ENCODE data around the gene LRIG1. TPM values are rescaled to one million over a fixed set of nuclear protein-coding genes. Genes with fewer than 3 reads are reported as not detected.

The LRIG1 gene
- total and polyA plus RNA-seq, 2 of the 8 experiments (the other 6 are each of a cell fraction or from before 2014, with no cell fraction given) = 78.1 to 88.7 TPM

DNA sequence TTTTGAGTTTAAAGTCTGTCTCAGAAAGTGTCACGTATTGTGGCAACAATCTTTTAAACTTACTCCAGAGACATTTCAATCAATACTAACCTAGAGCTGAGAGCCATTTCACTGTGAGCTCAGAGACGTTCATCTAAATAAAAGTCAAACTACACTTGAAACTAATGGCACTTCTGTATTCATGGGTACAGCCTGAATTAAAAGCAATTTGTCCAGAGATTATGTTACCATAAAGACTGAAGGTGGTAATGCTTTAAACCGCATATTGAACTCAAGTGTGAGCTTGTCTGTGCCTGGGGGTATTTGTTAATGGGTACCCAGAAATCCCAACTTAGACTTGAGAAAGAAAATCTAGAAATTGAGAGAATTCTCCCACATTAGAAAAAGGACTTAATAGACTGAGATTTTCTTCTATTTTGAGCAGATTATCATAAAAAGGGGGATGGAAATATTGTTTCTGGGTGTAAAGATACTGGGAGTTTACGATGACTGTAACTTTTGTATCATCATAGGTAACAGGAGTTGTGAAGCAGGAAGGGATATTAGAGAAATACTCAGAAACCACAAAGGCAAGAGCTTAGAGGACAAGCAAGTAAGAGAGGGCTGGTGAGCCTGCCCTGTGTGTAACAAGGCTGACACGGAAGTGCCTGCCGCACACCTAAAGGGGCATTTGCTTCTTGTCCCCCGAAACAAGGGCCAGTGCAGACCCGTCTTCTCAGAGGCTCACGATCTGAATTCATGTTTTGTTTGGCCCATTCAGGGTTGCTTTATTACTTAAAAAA, 36.9 kb downstream of the LRIG1 start:
- no peaks in the 10 kb centered on the region for H3K27me3 ChIP-seq (replicated peaks in 1 of 4; ENCODE audit: control insufficient read depth in 3 of 4, extremely low read depth in 1 of 4, insufficient read depth in 3 of 4, low read length in 3 of 4)
- no peak overlapping the region for H4K91ac ChIP-seq (replicated peaks; ENCODE audit: insufficient read length, low read length)
- ChIA-PET CTCF (ENCODE audit: partially characterized antibody) (interaction anchor here (0.6 to 2.1 kb wide), 8 partner anchors 12 to 358 kb away, joined by 3 to 7 read pairs (median 3); no protein-coding TSS in a partner anchor), POLR2A (ENCODE audit: partially characterized antibody) (interaction anchor here (1.1 to 3.4 kb wide), 6 partner anchors 9 to 32 kb away, joined by 3 to 11 read pairs (median 6); no protein-coding TSS in a partner anchor)
- H3K79me2 ChIP-seq (ENCODE audit: control insufficient read depth in 1 of 2, insufficient read depth in 2 of 2, low read length in 2 of 2) = peaks cover 26 to 100% of the 10 kb centered on the region in 2 experiments
- peaks cover 9 to 32% (median 23%) of the 10 kb centered on the region in 4 experiments for H3K36me3 ChIP-seq (ENCODE audit: control insufficient read depth in 2 of 4, insufficient read depth in 4 of 4, low read length in 3 of 4)
- H3K4me3 ChIP-seq (ENCODE audit: extremely low read depth in 1 of 4, insufficient read depth in 2 of 4, low read depth in 3 of 4, low read length in 4 of 4) = no peak overlapping the region
- H3K4ac ChIP-seq (replicated peaks; ENCODE audit: insufficient read length, low read depth, low read length) = no peak overlapping the region
- peaks cover 24 to 28% of the 10 kb centered on the region in 2 experiments for H4K20me1 ChIP-seq (replicated peaks in 1 of 2; ENCODE audit: control insufficient read depth in 1 of 2, insufficient read depth in 2 of 2, low read length in 2 of 2)
- no peak overlapping the region for H2AK5ac ChIP-seq (ENCODE audit: low read depth, low read length)
- no peak overlapping the region; the same call in 1 of the 2 replicates for H2BK12ac ChIP-seq (ENCODE audit: low read depth, low read length)
- H3K23ac ChIP-seq (ENCODE audit: insufficient read length) = no peak overlapping the region
- H3K56ac ChIP-seq (replicated peaks; ENCODE audit: insufficient read length, low read depth, low read length) = no peak overlapping the region
- no peak overlapping the region; a peak in 1 of 4 replicates for H3K4me2 ChIP-seq (ENCODE audit: insufficient read depth in 1 of 2, low read depth in 2 of 2, low read length in 2 of 2)
- H4K5ac ChIP-seq (ENCODE audit: insufficient read length, low read depth, low read length) = no peak overlapping the region
- H2BK15ac ChIP-seq (ENCODE audit: low read length) = no peak overlapping the region
- H3K79me1 ChIP-seq (ENCODE audit: low read depth, low read length) = peaks cover 3% of the 10 kb centered on the region
- no peak overlapping the region for H3K9ac ChIP-seq (replicated peaks in 1 of 4; ENCODE audit: extremely low read depth in 1 of 4, low read depth in 3 of 4, low read length in 3 of 4)
- no peak overlapping the region for H3K27ac ChIP-seq (ENCODE audit: low read depth, low read length)
- no peak overlapping the region for H2BK120ac ChIP-seq (replicated peaks; ENCODE audit: low read depth, low read length)
- FAIRE-seq (no peak), DNase-seq (ENCODE audit: low read depth in 1 of 2, low spot score in 2 of 2) (no peak)
- no peak overlapping the region for H2BK5ac ChIP-seq (ENCODE audit: low read depth, low read length)
- H3K23me2 ChIP-seq (ENCODE audit: low read depth, low read length) = no peaks in the 10 kb centered on the region; the same call in 1 of the 2 replicates
- 74% methylated on average over 9 of the region's 9 CpGs; no CpG with 5 or more reads in 1 of the 2 experiments for WGBS, 2 experiments (ENCODE audit: extremely low coverage in 1 of 2, insufficient coverage in 1 of 2, insufficient read length in 1 of 2, insufficient replicate concordance in 2 of 2, low coverage in 1 of 2, low lambda C conversion rate in 2 of 2, missing lambda C conversion rate in 1 of 2)
- no peak overlapping the region for H2BK20ac ChIP-seq (ENCODE audit: low read length)
- no peak overlapping the region for H3K14ac ChIP-seq (ENCODE audit: insufficient read length)
- TF ChIP-seq GABPA (IDR thresholded peaks at IDR 0.05; ENCODE audit: borderline replicate concordance, insufficient read depth, low read length) = no peak
- TF ChIP-seq, protein P1, sequence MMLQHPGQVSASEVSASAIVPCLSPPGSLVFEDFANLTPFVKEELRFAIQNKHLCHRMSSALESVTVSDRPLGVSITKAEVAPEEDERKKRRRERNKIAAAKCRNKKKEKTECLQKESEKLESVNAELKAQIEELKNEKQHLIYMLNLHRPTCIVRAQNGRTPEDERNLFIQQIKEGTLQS (IDR thresholded peaks at IDR 0.05; ENCODE audit: insufficient read depth, low read depth, low read length) = no peak
- TF ChIP-seq SIN3A (conservative IDR thresholded peaks at IDR 0.05 in 1 of 2, IDR thresholded peaks at IDR 0.05 in 1 of 2; ENCODE audit: low read depth in 1 of 2, low read length in 2 of 2) = no peak
- TF ChIP-seq HDAC2 (IDR thresholded peaks at IDR 0.05; ENCODE audit: borderline replicate concordance in 1 of 2, low read depth in 2 of 2, low read length in 2 of 2) = no peak
- TF ChIP-seq CBX5 (IDR thresholded peaks at IDR 0.05; ENCODE audit: low read depth, low read length) = no peak
- H4K8ac ChIP-seq (ENCODE audit: extremely low read depth, insufficient read depth, low read length) = no peak overlapping the region
- no peak overlapping the region for H2AFZ ChIP-seq (ENCODE audit: low read length)
- no peaks in the 10 kb centered on the region for H3K9me3 ChIP-seq (ENCODE audit: insufficient read depth in 2 of 2, low read depth in 1 of 2, low read length in 1 of 2)
- no peak overlapping the region for H3K18ac ChIP-seq (ENCODE audit: extremely low read depth, low read length)
- peaks cover 0 to 16% (median 8%) of the 10 kb centered on the region in 4 experiments; a peak in 5 of 7 replicates for H3K4me1 ChIP-seq (replicated peaks in 1 of 4; ENCODE audit: control insufficient read depth in 3 of 4, insufficient read depth in 4 of 4, low read length in 3 of 4)
